ENCODE data around the gene UMODL1.

DNA sequence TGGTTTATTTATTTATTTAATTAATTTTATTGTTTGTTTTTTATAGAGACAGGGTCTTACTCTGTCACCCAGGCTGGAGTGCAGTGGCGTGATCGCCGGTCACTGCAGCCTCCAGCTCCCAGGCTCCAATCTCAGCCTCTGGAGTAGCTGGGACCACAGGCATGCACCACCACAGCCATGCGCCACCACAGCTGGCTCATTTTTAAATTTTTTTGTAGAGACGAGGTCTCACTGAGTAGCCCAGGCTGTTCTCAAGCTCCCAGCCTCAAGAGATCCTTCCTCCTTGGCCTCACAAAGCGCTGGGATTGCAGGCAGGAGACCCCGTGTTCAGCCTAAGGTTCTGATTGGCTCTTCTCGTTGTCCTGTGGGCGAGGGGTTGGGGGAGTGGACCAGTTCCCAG lies 22.1 kb downstream of the UMODL1 start:
- TF ChIP-seq, protein P1, sequence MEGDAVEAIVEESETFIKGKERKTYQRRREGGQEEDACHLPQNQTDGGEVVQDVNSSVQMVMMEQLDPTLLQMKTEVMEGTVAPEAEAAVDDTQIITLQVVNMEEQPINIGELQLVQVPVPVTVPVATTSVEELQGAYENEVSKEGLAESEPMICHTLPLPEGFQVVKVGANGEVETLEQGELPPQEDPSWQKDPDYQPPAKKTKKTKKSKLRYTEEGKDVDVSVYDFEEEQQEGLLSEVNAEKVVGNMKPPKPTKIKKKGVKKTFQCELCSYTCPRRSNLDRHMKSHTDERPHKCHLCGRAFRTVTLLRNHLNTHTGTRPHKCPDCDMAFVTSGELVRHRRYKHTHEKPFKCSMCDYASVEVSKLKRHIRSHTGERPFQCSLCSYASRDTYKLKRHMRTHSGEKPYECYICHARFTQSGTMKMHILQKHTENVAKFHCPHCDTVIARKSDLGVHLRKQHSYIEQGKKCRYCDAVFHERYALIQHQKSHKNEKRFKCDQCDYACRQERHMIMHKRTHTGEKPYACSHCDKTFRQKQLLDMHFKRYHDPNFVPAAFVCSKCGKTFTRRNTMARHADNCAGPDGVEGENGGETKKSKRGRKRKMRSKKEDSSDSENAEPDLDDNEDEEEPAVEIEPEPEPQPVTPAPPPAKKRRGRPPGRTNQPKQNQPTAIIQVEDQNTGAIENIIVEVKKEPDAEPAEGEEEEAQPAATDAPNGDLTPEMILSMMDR (IDR thresholded peaks at IDR 0.05 in 8 of 11, conservative IDR thresholded peaks at IDR 0.05 in 3 of 11), result no peak
- TF ChIP-seq POLR2AphosphoS5 (IDR thresholded peaks at IDR 0.05), result no peak
